B cell (primary cell): ENCODE data around the gene ADAM17. TPM values are rescaled to one million over a fixed set of nuclear protein-coding genes. Genes with fewer than 3 reads are reported as not detected.
A peak's percentile ranks its signal among the peaks of the same experiment; 100 is the strongest.

Source experiments
- ATAC-seq: fragments of 200-7000 bp; cut with Tn5 transposase; one replicate; pipeline ENCODE4 v1.10.0; 2021; ENCODE audit warnings: low read depth, mild to moderate bottlenecking, moderate number of reproducible peaks, moderate library complexity
- CTCF ChIA-PET: fragments of 350-600 bp; sonication (Branson Sonifier 250); formaldehyde crosslinking; loops from one replicate; lab custom pipeline; 2021; ENCODE audit warnings: antibody characterized with exemption, inconsistent platforms; lab: Charles Lee
- POLR2A ChIA-PET: fragments of 350-600 bp; sonication (Branson Sonifier 250); formaldehyde crosslinking; loops from one replicate; lab custom pipeline; 2021; ENCODE audit warnings: antibody characterized with exemption; lab: Charles Lee
- DNase-seq: peaks from one replicate; pipeline ENCODE4 v3.0.0; 2013
- H2AFZ ChIP-seq: 2 replicates; pipeline ENCODE4 v1.6.1; 2012; ENCODE audit warnings: mild to moderate bottlenecking, low read depth, low read length; ENCODE audit not compliant: insufficient read depth, poor library complexity, severe bottlenecking
- H3K27ac ChIP-seq, 2 donors: 1 replicate in 1 of 2; 2 replicates in 1 of 2; pipeline ENCODE4 v1.5.1; 2012 to 2013; ENCODE audit warnings: low read length in 2 of 2, mild to moderate bottlenecking in 2 of 2, moderate library complexity in 1 of 2
- H3K27me3 ChIP-seq, 4 experiments: fragments of 200-600 bp in 1 of 4; sonication (generic) in 1 of 4; replicated peaks in 1 of 4; 1 replicate in 2 of 4; 2 replicates in 2 of 4; pipeline versions ENCODE4 v1.6.1 to v1.7.0; 2013 to 2016; ENCODE audit warnings: low read length in 3 of 4, mild to moderate bottlenecking in 2 of 4, mixed read lengths in 1 of 4, moderate library complexity in 1 of 4; ENCODE audit not compliant: insufficient read depth in 4 of 4, control insufficient read depth in 3 of 4; ENCODE audit errors: control extremely low read depth in 1 of 4
- H3K36me3 ChIP-seq, 2 experiments: replicated peaks in 1 of 2; 1 replicate in 1 of 2; 2 replicates in 1 of 2; pipeline versions ENCODE4 v1.6.1 to v1.7.1; 2013; ENCODE audit warnings: low read length in 1 of 2; ENCODE audit not compliant: insufficient read depth in 2 of 2, control insufficient read depth in 1 of 2; ENCODE audit errors: control extremely low read depth in 1 of 2, extremely low read depth in 1 of 2
- H3K4me1 ChIP-seq, 2 donors: fragments of 200-600 bp in 1 of 2; sonication (generic) in 1 of 2; 1 replicate in 1 of 2; 2 replicates in 1 of 2; pipeline versions ENCODE4 v1.5.1 to v1.6.1; 2013 to 2017; ENCODE audit warnings: low read length in 2 of 2; ENCODE audit not compliant: control insufficient read depth in 2 of 2, insufficient read depth in 2 of 2
- H3K4me2 ChIP-seq: replicated peaks from 2 replicates; pipeline ENCODE3; 2012; ENCODE audit warnings: mild to moderate bottlenecking, low read depth, low read length; ENCODE audit not compliant: poor library complexity, severe bottlenecking
- H3K4me3 ChIP-seq, 5 experiments: fragments of 200-600 bp in 1 of 5; sonication (generic) in 1 of 5; 1 replicate in 3 of 5; 2 replicates in 2 of 5; pipeline versions ENCODE4 v1.5.1 to v1.7.0; 2011 to 2016; ENCODE audit warnings: low read length in 4 of 5, mild to moderate bottlenecking in 4 of 5, low read depth in 2 of 5, control low read depth in 1 of 5, moderate library complexity in 1 of 5; ENCODE audit not compliant: insufficient read depth in 1 of 5; ENCODE audit errors: control extremely low read depth in 1 of 5, extremely low read depth in 1 of 5
- H3K79me2 ChIP-seq: fragments of 200-600 bp; sonication (generic); one replicate; pipeline ENCODE4 v1.6.0; 2016; ENCODE audit warnings: low read length; ENCODE audit not compliant: control insufficient read depth, insufficient read depth
- H3K9ac ChIP-seq: fragments of 200-600 bp; sonication (generic); 2 replicates; pipeline ENCODE4 v1.6.1; 2017; ENCODE audit warnings: mild to moderate bottlenecking, low read length, moderate library complexity
- H3K9me3 ChIP-seq, 3 donors: one replicate each; pipeline versions ENCODE4 v1.6.1 to v1.7.1; 2013; ENCODE audit warnings: low read length in 2 of 3; ENCODE audit not compliant: control insufficient read depth in 2 of 3, insufficient read depth in 1 of 3; ENCODE audit errors: control extremely low read depth in 1 of 3
- H4K20me1 ChIP-seq: 2 replicates; pipeline ENCODE4 v1.6.0; 2012; ENCODE audit warnings: mild to moderate bottlenecking, low read length; ENCODE audit not compliant: insufficient read depth, control insufficient read depth, poor library complexity, severe bottlenecking
- H3K27ac Mint-ChIP-seq: one replicate; pipeline ENCODE4 v1.8.0; 2021; ENCODE audit warnings: mixed read lengths
- H3K27me3 Mint-ChIP-seq: one replicate; pipeline ENCODE4 v1.8.0; 2021; ENCODE audit warnings: mixed read lengths
- H3K4me1 Mint-ChIP-seq: one replicate; pipeline ENCODE4 v1.8.0; 2021; ENCODE audit warnings: mixed read lengths
- H3K4me3 Mint-ChIP-seq: one replicate; pipeline ENCODE4 v1.8.0; 2021; ENCODE audit warnings: mixed read lengths
- H3K9me3 Mint-ChIP-seq: one replicate; pipeline ENCODE4 v1.8.0; 2022; ENCODE audit warnings: mixed read lengths; ENCODE audit not compliant: insufficient read depth
- EZH2 ChIP-seq: IDR thresholded peaks from 2 replicates; pipeline ENCODE4 v1.6.1; 2012; ENCODE audit warnings: borderline replicate concordance, low read depth, mild to moderate bottlenecking, moderate library complexity, low read length; ENCODE audit not compliant: insufficient read depth, poor library complexity, severe bottlenecking
- WGBS: methylation state at CpG from one replicate; pipeline ENCODE4 v1.1.5; 2013; ENCODE audit warnings: missing lambda C conversion rate; ENCODE audit not compliant: insufficient coverage; 5-methylcytosine and 5-hydroxymethylcytosine counted together
- intact Hi-C: fragments of 100-400 bp; cut with micrococcal nuclease; formaldehyde crosslinking; loops from one replicate; pipeline ENCODE4 v1.10.0; 2022
- polyA plus RNA-seq: library from polyadenylated mRNA; depleted of rRNA; stranded (reverse); fragments of >200 nt; gene quantifications from 2 replicates; pipeline ENCODE4 v1.2.3, GENCODE V29; 2012
- total RNA-seq, 2 donors: library from RNA; stranded (reverse); fragments of 120-200 nt in 1 of 2; gene quantifications; 1 replicate in 1 of 2; 2 replicates in 1 of 2; pipeline versions ENCODE4 v1.2.3 to v1.2.4, GENCODE V29; 2013 to 2022
- TF ChIP-seq, protein P1 (sequence below): fragments of 200-600 bp; IDR thresholded peaks from one replicate; pipeline ENCODE4 v1.8.0; 2022; ENCODE audit warnings: antibody characterized with exemption, mild to moderate bottlenecking

The ADAM17 gene
- total and polyA plus RNA-seq, 2 donors (not counting 1 experiment from before 2014, with no cell fraction given) = 13.9 to 57.8 TPM

DNA sequence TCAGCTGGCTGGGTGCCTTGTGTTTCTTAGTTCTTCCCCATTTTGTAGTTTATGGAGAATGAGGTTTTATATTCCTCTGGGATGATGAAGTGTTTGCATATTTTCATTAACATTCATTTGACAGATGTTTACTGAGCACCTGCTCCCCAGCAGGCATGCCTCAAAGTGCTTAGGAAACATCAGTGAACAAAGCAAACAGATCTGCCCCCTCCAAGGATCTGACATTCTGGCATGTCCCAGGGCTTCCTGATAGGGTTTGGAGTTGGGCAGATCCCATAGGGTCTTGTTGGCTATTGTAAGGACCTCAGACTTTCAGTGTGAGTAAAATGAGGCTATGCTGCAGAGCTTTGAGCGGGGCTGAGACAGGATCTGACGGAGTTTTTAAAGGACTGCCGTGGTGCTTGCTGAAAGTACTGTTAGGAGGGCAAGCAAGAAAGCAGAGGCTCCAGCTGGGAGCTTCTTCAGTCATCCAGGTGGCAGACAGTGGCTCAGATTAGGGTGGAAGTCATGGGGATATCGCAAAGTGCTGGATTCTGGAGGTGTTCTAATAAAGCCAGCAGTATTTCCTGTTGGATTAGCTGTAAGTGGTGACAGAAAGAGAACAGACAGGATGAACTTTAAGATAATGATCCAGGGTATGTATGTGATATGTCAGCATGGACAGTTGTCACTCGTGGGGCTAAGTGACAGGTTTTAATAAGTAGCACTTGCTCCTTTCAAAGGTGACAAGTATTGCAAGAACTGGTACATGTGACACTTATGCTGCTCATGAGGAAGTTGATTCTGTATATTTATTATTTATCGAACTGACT is 92.5 kb downstream of the ADAM17 start:
- WGBS = 95% methylated on average over 5 of the region's 6 CpGs
- TF ChIP-seq, protein P1, sequence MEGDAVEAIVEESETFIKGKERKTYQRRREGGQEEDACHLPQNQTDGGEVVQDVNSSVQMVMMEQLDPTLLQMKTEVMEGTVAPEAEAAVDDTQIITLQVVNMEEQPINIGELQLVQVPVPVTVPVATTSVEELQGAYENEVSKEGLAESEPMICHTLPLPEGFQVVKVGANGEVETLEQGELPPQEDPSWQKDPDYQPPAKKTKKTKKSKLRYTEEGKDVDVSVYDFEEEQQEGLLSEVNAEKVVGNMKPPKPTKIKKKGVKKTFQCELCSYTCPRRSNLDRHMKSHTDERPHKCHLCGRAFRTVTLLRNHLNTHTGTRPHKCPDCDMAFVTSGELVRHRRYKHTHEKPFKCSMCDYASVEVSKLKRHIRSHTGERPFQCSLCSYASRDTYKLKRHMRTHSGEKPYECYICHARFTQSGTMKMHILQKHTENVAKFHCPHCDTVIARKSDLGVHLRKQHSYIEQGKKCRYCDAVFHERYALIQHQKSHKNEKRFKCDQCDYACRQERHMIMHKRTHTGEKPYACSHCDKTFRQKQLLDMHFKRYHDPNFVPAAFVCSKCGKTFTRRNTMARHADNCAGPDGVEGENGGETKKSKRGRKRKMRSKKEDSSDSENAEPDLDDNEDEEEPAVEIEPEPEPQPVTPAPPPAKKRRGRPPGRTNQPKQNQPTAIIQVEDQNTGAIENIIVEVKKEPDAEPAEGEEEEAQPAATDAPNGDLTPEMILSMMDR = no peak
- no peak for TF ChIP-seq EZH2
- no peak for ATAC-seq
- H4K20me1 ChIP-seq = no peaks in the 10 kb centered on the region
- Mint-ChIP-seq H3K27ac (peak overlapping the region; percentile 26), H3K4me1 (no peaks in the 10 kb centered on the region), H3K27me3 (no peaks in the 10 kb centered on the region), H3K9me3 (no peaks in the 10 kb centered on the region), H3K4me3 (no peak overlapping the region)
- H3K4me3 ChIP-seq = no peak overlapping the region
- DNase-seq = no peak
- CTCF ChIA-PET = no interaction called here
- intact Hi-C loops = no loop called here
- no peak overlapping the region for H3K27ac ChIP-seq
- no peaks in the 10 kb centered on the region for H3K79me2 ChIP-seq
- POLR2A ChIA-PET = no interaction called here
- no peaks in the 10 kb centered on the region for H3K27me3 ChIP-seq
- no peak overlapping the region for H2AFZ ChIP-seq
- H3K36me3 ChIP-seq = peaks cover 0 to 37% of the 10 kb centered on the region in 2 experiments
- H3K9me3 ChIP-seq = peaks cover 0 to 4% (median 0%) of the 10 kb centered on the region in 3 donors
- H3K4me2 ChIP-seq = no peak overlapping the region
- no peaks in the 10 kb centered on the region for H3K4me1 ChIP-seq
- no peak overlapping the region for H3K9ac ChIP-seq

DNA sequence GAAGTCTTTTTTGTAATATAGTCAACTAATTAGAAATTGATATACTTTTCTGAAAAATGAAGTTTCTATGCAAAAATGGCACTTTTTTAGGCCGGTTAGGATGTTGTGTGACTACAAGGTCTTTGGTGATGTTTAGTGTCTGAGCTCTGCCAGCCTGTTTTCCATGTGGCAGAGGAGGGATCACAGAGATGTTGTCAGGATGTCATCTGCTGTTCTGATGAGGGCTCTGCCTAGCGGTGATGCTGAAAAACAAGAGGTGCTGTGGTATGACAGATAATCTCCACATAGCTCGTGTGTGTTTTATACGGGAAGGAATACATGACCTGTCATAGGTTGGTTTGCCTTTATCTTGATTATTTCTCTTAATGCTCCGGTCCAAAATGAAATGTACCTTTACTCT is 93.3 kb downstream of the ADAM17 start:
- peaks cover 0 to 35% of the 10 kb centered on the region in 2 experiments for H3K36me3 ChIP-seq
- TF ChIP-seq, protein P1 = no peak
- no peak for TF ChIP-seq EZH2
- Mint-ChIP-seq H3K27me3 (no peaks in the 10 kb centered on the region), H3K4me3 (no peak overlapping the region), H3K27ac (no peak overlapping the region), H3K9me3 (no peaks in the 10 kb centered on the region), H3K4me1 (no peaks in the 10 kb centered on the region)
- ChIA-PET POLR2A (no interaction called here), CTCF (no interaction called here)
- no peaks in the 10 kb centered on the region for H3K4me1 ChIP-seq
- H4K20me1 ChIP-seq = no peaks in the 10 kb centered on the region
- 93% methylated on average over 2 of the region's 5 CpGs for whole genome bisulfite sequencing
- no peak overlapping the region for H3K4me2 ChIP-seq
- H3K9me3 ChIP-seq = peaks cover 0 to 4% (median 0%) of the 10 kb centered on the region in 3 donors
- no peak overlapping the region for H3K9ac ChIP-seq
- intact Hi-C loops = no loop called here
- H2AFZ ChIP-seq = no peak overlapping the region
- no peaks in the 10 kb centered on the region for H3K27me3 ChIP-seq
- H3K4me3 ChIP-seq = no peak overlapping the region
- no peak overlapping the region for H3K27ac ChIP-seq
- H3K79me2 ChIP-seq = no peaks in the 10 kb centered on the region
- no peak for ATAC-seq
- DNase-seq = no peak
